GM15510 (cell line): Measurements from ENCODE around the gene MAGEF1.

Experiments
- POLR2A ChIP-seq: IDR thresholded peaks from 3 replicates; pipeline ENCODE4 v1.6.1; 2011; ENCODE audit warnings: borderline replicate concordance; ENCODE audit not compliant: insufficient read length; ENCODE audit errors: extremely low read depth

Gene MAGEF1

DNA sequence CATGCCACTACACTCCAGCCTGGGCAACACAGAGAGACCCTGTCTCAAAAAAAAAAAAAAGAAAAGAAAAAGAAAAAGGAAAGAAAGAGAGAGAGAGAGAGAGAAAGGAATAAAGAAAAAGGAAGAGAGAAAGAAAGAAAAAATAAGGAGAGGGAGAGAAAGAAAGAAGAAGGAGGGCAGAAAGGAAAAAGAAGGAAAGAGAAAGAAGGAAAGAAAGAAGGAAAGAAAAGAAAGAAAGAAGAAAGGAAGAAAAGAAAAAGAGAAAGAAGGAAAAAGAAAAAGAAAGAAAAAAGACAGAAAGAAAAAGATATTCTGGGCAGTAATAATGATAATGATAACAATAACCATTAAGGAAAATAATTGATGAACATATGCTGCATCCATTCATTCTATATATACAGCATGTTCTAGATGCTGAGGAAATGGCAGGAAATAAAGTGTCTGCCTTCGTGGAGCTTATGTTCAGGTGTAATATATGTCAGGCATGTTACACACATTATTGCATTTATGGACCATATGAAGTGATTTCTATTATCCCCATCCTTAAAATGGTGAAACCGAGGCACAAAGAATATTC lies 37.4 kb upstream of the MAGEF1 start:
- no peak for TF ChIP-seq POLR2A

DNA sequence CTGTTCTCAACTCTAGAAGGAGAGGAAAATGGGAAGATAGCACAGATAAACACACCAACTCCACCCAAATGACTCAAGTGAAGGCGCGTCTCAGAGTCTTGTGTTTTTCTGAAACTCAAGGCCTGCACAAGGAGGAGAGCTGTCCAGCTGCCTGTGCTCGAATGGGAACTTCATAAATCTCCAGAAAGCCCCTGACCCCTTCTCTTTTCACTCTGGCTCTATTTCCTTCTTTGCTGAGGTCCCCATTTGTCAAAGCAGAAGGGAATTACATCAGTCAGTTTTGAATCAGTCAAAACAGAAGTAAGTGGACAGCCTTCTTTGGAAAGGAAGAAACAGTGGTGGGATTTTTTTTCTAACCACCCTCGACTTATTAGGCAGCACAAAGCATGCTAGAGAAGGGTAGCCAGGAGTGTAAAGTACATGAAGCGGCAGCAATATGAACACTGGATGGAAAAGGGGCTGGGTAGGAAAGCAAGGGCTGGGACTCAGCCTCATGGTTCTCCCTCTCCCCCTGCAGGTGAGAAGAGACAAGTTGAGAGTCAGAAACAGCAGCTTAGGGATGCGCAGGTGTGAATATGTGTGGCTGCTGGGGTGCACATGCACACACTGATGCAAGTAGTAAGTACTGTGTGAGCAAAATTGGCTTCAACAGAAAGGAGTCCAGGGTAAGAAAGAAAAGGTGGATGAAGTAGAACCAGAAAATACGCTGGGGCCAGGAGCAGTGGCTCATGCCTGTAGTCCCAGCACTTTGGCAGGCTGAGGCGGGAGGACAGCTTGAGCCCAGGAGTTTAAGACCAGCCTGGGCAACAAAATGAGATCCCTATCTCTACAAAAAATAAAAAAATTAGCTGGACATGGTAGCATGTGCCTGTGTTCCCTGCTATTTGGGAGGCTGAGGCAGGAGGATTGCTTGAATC lies 36.6 kb upstream of the MAGEF1 start:
- no peak for TF ChIP-seq POLR2A

DNA sequence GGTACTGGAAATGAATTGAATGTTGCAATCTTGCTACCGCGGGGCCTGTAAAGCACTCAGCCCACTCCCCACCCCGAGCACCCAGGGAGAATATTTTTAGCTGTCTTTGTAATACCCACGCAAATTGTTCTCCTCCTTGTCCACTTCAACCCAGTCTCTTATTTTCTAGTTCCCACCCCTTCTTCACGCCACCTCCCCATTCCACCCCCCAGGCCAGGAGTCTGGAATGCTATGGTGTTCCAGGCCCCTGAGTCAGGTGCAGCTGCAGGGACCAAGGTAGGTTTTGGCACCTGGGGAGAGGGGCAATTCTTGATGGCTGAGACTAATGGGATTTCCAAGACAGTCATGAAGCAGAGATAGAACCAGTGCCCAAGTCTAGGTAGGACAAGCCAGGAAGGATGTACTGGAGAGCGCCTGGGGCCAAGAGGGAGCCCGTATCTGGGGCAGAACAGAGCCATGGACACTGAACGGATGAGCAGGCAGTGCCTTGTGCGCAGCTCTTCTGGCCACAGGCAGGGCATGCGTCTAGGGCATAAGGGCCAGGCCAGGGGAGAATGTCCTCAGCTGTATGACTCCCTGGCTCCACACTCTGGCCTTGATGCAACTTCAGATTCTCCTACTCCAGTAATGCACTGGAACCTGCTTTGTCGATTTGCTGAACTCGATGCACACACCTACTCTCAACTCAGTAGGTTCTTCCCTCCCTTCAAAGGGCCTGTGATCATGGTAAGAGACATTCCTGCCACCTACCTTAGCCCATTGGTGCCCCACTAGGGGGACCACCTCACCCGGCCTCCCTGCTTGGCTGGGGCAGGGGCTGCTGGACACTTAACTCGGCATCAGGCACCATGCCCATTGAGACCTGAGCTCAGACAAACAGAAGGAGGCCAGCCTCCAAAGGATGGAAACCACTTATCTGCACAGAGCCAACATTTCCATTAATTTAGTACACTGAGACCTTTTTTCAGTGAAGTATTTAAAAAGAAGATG lies 34.6 kb upstream of the MAGEF1 start:
- TF ChIP-seq POLR2A = no peak

DNA sequence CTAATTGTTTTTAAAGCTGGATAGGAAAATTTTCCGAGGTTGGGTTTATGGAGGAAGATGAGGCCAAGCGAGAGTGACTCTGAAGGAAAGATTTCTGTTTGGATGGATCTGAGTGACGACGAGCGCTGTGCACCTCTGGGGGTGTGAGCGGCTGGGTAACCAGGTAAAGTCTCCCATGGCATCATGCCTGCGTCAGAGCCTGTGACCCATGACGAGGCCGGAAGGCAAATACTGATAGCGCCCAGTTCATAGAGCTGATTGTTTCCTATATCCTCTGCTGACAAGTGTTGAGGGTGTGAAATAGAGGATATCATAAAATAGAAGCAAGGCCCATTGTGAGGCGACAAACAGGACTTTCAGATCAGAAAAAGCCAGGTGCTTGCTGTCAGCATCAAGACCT lies 33.7 kb upstream of the MAGEF1 start:
- TF ChIP-seq POLR2A = no peak

DNA sequence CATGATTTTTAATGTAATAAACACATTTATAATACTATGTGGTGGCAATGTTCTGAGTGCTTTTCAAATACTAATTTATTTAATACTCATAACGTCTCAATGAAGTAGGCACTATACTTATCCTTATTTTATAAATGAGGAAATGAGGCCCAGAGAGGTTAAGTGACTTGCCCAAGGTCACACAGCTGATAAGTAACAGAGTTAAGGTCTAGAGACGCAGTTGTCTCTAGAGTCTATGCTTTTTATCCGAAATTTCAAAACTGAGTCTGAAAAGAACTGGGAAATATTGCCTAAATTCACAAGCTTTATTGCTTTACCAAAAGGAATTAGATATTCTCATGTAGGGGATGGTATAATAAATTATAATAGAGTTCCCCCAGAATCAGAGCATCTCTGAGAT lies 31.4 kb upstream of the MAGEF1 start:
- no peak for TF ChIP-seq POLR2A

DNA sequence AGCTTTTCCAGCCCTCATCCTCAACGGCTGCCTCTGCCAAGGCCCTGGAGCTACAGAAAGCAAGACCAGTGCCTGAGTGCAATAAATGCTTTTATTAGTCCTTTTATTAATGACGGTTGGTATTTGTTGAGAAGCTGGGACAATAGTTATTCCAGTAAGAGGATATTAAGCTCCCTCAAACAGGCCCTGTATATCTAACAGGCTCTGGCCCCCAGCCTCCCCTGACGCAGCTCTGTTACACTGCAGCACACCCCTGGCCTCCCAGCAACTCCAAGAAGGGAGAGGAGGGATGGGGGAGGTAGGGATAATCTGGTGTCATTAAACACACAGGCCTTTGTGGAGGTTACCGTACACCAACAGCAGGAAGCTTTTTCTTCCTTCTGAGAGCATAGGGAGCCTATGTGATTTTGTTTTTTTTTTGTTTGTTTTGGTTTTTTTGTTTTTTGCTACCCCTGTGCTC lies 30.8 kb upstream of the MAGEF1 start:
- no peak for TF ChIP-seq POLR2A

DNA sequence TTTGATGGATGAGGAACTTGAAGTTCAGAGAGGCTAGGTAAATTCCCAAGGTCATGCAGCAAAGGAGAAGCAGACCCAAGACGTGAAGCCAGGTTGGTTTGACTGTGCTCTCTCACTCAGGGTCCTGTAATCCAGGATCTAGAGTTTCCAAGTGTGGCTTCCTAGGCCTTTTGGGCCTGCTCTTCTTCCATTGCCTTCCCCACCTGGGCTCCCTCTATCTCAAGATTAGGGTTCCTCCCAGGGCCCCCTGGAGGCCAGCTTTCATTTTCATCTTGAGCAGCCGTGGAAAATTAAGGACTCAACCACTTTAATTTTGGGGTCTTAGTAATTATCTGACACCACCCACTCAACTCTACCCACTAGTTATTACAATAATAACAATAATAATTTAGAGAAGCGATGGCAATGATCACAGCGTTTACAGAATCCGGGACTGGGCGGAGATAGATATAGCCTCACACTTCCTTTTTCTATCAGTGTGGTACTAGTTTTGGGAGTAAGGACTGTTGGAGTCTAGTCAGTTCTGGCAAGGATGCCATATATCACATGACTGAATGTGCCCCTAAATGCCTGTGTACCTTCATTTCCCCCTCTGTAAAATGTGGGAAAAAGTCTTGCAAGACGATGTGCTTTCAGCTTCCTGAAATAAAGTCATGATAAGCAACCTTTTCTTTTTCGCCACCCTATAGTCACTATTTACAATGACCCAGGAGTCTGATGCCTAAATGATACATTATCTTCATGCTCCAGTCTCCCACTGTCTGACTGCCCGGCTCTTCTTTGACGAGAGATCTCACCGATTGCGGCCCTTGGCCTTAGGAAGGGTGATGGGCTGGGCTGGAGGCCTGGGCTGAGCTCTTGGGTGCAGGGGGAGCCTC lies 30.2 kb upstream of the MAGEF1 start:
- TF ChIP-seq POLR2A = no peak

DNA sequence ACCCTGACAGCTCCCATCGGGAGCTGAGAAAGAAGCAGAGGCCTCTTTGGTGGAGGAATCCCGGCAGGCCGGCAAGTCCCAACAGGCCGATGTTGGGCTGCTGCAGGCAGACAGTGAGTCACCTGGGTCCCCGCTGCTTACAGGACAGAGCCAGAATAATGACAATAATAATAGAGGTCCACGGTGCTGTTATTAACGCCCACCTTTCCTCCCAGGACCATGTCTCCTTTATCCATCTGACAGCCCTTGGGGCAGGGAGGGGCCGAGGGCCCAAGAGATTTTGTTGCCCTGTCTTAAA lies 29.3 kb upstream of the MAGEF1 start:
- TF ChIP-seq POLR2A = no peak

DNA sequence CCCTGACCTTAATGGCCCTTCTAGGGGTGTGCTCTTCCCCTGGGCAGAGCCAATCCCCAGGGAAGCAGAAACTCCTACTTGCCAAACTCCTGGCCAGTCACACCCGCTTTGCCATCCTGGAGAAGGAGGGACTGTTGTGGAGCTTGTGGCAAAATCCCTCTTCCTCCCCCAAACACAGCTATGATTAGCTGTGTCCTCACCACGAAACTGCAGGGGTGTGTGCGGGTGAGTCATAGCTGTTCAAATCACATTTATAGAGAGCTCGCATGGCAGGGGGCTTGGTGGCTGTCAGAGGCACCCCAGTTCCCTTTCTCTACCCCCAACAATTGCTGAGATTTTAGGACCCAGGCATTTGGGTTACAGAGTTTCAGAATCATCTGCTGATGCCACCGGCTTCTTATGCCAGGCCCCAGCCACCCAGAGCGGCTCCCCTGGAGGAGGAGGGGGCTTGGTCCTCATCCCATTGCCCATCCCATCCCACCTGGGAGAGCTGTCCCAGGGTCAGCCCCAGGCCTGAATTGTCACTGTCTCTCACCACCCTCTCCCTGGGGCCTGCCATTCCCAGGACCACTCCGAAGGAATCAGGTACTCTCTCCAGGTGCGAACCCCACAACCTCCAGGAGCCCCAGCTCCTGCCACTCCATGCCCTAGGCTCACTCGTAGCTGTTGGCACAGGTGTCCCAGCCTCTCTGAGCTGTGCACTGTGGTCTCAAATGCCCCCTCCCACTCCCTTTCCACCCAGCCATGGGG lies 28.8 kb upstream of the MAGEF1 start:
- no peak for TF ChIP-seq POLR2A

DNA sequence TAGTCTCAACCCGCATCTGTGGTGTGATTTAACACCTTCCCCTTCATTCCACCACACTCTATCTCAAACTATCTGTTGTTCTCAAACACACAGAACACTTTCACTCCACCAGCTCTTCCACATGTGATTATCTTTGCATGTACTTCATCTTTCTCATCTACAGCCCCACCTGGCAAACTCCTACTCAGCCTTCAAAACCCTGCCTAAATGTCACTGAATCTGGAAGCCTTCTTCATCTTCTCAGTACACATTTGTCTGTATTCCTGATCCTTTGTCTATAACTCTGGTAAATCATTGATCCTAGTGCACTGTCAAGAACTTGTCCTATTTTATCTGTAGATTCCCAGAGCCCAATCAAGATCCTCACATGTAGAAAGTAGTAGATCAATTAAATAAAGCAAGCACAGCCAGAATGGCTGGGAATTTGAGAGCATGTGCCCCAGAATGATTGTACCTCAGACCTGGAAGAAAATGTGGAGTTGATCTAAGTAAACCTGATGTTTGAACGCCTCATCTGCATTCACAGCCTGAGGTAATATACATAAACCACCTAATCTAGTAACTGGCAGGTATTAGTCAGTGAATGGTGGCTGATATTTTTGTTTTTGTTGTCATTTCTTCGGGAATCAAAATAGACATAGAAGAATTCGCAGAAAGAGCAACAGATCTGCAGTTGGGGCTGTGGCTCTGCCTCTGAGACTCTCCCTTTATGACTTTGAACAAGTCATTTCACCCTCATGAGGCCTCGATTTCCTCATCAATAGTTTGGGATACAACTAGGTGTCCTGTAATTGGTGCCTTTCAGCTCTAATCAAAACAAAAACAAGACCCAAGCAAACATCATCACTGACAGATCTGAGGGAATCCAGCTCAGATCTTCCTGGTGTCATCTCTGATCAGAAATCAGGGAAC lies 28.0 kb upstream of the MAGEF1 start:
- no peak for TF ChIP-seq POLR2A

DNA sequence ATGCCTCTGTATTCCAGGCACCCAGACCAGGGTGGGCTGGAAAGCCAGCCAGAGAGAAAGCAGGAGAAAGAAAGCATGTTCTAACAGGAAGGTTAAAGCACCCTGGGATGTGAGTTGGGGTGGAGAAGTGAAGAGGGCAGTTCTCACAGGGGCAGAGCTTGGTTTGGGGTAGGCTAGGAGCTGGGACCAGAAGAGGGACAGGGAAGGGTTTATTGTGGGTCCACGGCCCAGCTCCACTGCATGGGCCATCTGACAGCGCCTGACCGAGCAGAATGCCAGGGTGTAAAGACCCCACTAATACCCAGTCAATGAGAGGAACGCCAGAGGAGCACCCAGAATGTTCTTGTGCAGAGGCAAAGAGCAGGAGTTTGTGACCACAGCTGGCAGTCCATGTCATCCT lies 27.1 kb upstream of the MAGEF1 start:
- TF ChIP-seq POLR2A = no peak

DNA sequence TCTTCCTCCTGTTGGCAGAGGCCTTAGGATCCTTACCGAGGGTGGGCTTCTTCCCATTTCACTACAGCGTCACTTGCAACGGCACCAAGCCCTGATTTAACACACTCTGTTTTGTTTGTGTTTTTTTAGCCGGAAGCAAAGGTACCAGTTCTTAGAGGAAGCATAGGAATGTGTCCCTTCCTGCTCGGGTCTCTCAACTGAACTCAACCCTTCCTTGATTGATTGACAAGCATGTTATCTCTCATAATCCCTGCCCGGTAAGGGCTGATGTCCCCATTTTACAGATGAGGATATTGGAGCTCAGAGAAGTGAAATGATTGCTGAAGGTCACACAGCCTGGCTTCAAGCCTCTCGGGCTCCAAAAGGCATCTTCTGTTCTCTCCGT lies 26.6 kb upstream of the MAGEF1 start:
- no peak for TF ChIP-seq POLR2A
